Prostate gland (tissue), 2 donors: ENCODE measurements around the gene CDC42BPA. TPM values are rescaled to one million over a fixed set of nuclear protein-coding genes. Genes with fewer than 3 reads are reported as not detected.

Source experiments
- DNase-seq: peaks from one replicate; pipeline ENCODE4 v3.0.0-alpha.2; 2019; ENCODE audit warnings: low spot score
- H3K27ac ChIP-seq, 2 donors: fragments of 200-600 bp; sonication (generic); 2 replicates each; pipeline ENCODE4 v1.5.1; 2017 to 2019
- H3K27me3 ChIP-seq: fragments of 200-600 bp; sonication (generic); replicated peaks from 2 replicates; pipeline ENCODE4 v1.5.1; 2019; ENCODE audit not compliant: insufficient read depth
- H3K36me3 ChIP-seq, 2 donors: fragments of 200-600 bp; sonication (generic); 1 replicate in 1 of 2; 2 replicates in 1 of 2; pipeline versions ENCODE4 v1.5.1 to v1.8.1; 2017 to 2019
- H3K4me1 ChIP-seq: fragments of 200-600 bp; sonication (generic); replicated peaks from 2 replicates; pipeline ENCODE4 v1.5.1; 2019
- H3K4me3 ChIP-seq, 2 donors: fragments of 200-600 bp; sonication (generic); 2 replicates each; pipeline ENCODE4 v1.5.1; 2017 to 2019
- H3K9me3 ChIP-seq: fragments of 200-600 bp; sonication (generic); 2 replicates; pipeline ENCODE4 v1.5.1; 2017
- POLR2A ChIP-seq: fragments of 450-650 bp; IDR thresholded peaks from one replicate; pipeline ENCODE4 v1.6.1; 2016; ENCODE audit warnings: antibody characterized with exemption, mild to moderate bottlenecking
- POLR2AphosphoS5 ChIP-seq: sonication (generic); formaldehyde crosslinking; IDR thresholded peaks from one replicate; pipeline ENCODE4 v1.6.1; 2017; ENCODE audit warnings: antibody characterized with exemption
- WGBS: methylation state at CpG from one replicate; pipeline ENCODE4 v1.1.5; 2018; 5-methylcytosine and 5-hydroxymethylcytosine counted together
- intact Hi-C: fragments of 100-400 bp; cut with DNase I; formaldehyde crosslinking; loops from one replicate; pipeline ENCODE4 v1.14.2; 2022
- total RNA-seq, 2 donors: library from RNA; depleted of rRNA; stranded (reverse); fragments of >200 nt; gene quantifications; one replicate each; pipeline ENCODE4 v1.1.0, GENCODE V29; 2016
- TF ChIP-seq, protein P1 (sequence below), 4 experiments: fragments of 200-600 bp in 2 of 4; fragments of 450-650 bp in 2 of 4; sonication (generic) in 2 of 4; IDR thresholded peaks; 1 replicate in 3 of 4; 2 replicates in 1 of 4; pipeline ENCODE4 v1.5.1; 2016 to 2019; ENCODE audit warnings: antibody characterized with exemption in 4 of 4, mild to moderate bottlenecking in 2 of 4, moderate library complexity in 2 of 4

CDC42BPA gene
- total RNA-seq, 2 donors from 2014 or later = 31.3 to 76.9 TPM

DNA sequence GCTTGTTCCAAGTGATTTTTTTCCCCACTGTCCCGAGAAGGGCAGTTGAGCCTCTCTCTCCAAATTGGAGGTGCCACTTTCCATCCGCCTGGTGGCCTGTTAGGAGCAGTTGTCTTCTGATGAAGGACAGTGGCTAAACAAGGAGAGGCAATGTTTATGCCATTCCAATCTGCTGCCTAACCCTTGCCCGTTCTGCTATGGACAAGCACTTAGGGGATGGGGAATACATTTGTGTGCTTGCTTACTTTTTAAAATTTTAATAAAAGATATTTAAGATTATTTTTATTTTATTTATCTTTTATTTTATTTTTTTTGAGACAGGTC is 366.2 kb downstream of the CDC42BPA start:
- Histone ChIP-seq H3K4me3 (no peak overlapping the region), H3K4me1 (no peaks in the 10 kb centered on the region), H3K36me3 (no peaks in the 10 kb centered on the region), H3K27me3 (no peaks in the 10 kb centered on the region), H3K9me3 (no peaks in the 10 kb centered on the region), H3K27ac (no peak overlapping the region)
- no peak for DNase-seq
- TF ChIP-seq POLR2AphosphoS5 (no peak), POLR2A (no peak)
- TF ChIP-seq, protein P1, sequence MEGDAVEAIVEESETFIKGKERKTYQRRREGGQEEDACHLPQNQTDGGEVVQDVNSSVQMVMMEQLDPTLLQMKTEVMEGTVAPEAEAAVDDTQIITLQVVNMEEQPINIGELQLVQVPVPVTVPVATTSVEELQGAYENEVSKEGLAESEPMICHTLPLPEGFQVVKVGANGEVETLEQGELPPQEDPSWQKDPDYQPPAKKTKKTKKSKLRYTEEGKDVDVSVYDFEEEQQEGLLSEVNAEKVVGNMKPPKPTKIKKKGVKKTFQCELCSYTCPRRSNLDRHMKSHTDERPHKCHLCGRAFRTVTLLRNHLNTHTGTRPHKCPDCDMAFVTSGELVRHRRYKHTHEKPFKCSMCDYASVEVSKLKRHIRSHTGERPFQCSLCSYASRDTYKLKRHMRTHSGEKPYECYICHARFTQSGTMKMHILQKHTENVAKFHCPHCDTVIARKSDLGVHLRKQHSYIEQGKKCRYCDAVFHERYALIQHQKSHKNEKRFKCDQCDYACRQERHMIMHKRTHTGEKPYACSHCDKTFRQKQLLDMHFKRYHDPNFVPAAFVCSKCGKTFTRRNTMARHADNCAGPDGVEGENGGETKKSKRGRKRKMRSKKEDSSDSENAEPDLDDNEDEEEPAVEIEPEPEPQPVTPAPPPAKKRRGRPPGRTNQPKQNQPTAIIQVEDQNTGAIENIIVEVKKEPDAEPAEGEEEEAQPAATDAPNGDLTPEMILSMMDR (IDR thresholded peaks at IDR 0.05) = no peak
- intact Hi-C loops = no loop called here
- WGBS = 94% methylated on average over 3 of the region's 3 CpGs

DNA sequence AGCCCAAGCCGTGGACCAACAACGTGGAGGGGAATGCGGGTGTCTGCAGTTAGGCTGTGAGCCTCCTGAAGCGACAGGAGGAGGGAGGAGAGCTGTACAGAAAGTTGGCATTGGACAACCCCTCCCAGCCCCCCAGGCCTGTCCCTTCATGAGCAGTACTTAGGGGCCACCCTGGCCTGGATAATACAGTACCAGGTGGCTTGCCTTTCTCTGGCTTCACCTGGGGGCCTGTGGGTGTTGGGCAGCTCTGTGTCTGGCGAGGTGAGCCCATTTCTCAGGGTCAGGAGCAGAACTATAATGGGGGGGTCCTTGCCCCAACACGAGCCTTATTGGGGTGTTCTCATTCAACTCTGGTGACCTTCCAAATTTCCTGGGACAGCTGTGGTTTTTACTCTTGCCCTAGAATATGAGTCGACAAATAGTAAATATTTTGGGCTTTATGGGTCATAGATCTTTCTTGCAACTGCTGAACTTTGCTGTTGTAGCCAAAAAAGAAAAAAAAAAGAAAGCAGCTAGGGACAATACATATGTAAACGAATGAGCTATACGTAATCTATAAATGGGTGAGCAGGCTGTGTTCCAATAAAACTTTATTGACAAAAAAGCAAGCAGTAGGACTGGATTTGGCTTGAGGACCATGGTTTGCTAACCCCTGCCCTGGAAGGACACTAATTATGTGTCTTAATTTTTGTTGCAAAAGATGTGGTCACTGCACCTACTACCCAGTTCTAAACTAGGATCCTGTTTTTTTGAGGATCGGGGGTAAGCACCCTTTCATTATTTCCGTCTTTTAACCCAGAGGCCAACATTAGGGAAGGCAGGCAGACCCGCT is 366.8 kb downstream of the CDC42BPA start:
- no peak for DNase-seq
- 82% methylated on average over 12 of the region's 12 CpGs for WGBS
- no peak overlapping the region for H3K4me3 ChIP-seq
- TF ChIP-seq POLR2AphosphoS5 (no peak), POLR2A (no peak)
- TF ChIP-seq, protein P1 (IDR thresholded peaks at IDR 0.05) = no peak
- no peaks in the 10 kb centered on the region for H3K36me3 ChIP-seq
- no peaks in the 10 kb centered on the region for H3K27me3 ChIP-seq
- no peaks in the 10 kb centered on the region for H3K4me1 ChIP-seq
- no peak overlapping the region for H3K27ac ChIP-seq
- H3K9me3 ChIP-seq = no peaks in the 10 kb centered on the region
- intact Hi-C loops = no loop called here

DNA sequence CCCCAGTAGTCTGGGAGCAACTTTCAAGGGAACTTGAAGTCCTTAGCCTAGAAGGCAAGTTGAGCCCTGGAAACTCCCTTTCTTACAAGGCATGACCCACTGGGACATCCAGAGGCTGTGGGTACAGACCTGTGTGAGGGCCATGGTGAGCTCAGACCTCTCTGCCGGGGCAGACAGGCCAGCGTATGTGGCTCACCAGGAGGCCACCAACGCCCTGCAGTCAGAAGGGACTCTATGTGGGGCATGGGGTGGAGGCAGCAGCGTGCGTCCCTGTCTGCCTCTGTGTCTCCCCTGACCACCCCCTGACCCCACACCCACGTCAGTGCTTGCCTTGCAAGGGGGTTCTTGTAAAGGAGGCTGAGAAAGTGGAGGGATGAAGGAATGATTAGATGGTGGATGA is 367.4 kb downstream of the CDC42BPA start:
- Histone ChIP-seq H3K27me3 (no peaks in the 10 kb centered on the region), H3K27ac (no peak overlapping the region), H3K4me3 (no peak overlapping the region), H3K9me3 (no peaks in the 10 kb centered on the region), H3K36me3 (no peaks in the 10 kb centered on the region), H3K4me1 (no peaks in the 10 kb centered on the region)
- no peak for DNase-seq
- WGBS = 74% methylated on average over 6 of the region's 6 CpGs
- intact Hi-C loops = no loop called here
- TF ChIP-seq, protein P1 (IDR thresholded peaks at IDR 0.05) = no peak
- TF ChIP-seq POLR2A (no peak), POLR2AphosphoS5 (no peak)

DNA sequence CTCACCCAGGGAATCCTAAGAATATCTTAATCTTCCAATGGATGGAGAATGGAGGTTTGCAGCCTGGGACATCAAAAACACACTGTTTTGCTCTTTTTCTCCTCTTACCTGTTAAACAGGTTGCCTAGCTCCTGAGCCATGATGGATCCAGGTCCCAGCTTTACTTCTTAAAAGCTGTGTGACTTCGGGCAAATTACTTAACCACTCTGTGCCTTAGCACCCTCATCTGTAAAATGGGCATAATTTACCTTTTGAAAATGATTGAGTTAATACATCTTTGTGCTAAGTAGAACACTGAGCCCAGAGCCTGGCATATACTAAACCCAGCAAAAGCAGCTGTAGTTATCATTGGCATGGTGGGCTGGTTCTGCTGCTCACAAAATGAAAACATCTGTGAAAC is 368.0 kb downstream of the CDC42BPA start:
- Histone ChIP-seq H3K36me3 (no peaks in the 10 kb centered on the region), H3K4me3 (no peak overlapping the region), H3K27ac (no peak overlapping the region), H3K27me3 (no peaks in the 10 kb centered on the region), H3K9me3 (no peaks in the 10 kb centered on the region), H3K4me1 (no peaks in the 10 kb centered on the region)
- DNase-seq = no peak
- intact Hi-C loops = no loop called here
- 100% methylated on average over 1 of the region's 1 CpG for WGBS
- no peak for TF ChIP-seq POLR2AphosphoS5
- no peak for TF ChIP-seq POLR2A
- TF ChIP-seq, protein P1 (IDR thresholded peaks at IDR 0.05) = no peak

DNA sequence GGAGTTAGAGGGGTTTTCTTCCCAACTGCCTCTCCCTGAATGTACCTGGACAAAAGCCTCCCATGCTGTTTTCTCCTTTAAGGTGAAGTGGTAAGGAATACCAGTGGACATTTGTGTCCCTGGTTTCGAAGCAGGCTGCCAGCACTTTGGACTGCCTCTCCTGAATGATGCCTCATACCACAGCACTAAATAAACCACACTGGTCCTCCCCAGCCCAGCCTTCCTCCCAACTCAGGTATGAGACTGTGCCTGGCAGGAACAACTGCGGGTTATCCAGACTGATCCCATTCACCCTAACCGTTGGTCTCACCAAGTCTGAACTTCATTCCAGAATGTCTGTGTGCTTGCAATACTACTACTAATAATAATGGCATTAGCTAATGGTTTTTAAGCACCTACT is 368.9 kb downstream of the CDC42BPA start:
- TF ChIP-seq, protein P1 (IDR thresholded peaks at IDR 0.05) = no peak
- TF ChIP-seq POLR2A (no peak), POLR2AphosphoS5 (no peak)
- no peaks in the 10 kb centered on the region for H3K36me3 ChIP-seq
- intact Hi-C loops = loop anchor here (10.0 kb wide), 1 partner anchor 365 kb away; the partner anchor contains the start of gene CDC42BPA
- WGBS = 96% methylated on average over 3 of the region's 3 CpGs
- H3K4me1 ChIP-seq = no peaks in the 10 kb centered on the region
- DNase-seq = no peak
- H3K9me3 ChIP-seq = no peaks in the 10 kb centered on the region
- H3K27ac ChIP-seq = no peak overlapping the region
- H3K4me3 ChIP-seq = no peak overlapping the region
- H3K27me3 ChIP-seq = no peaks in the 10 kb centered on the region
